Neuronal stem cell (in vitro differentiated cells): ENCODE data around the gene UNK.
A peak's percentile ranks its signal among the peaks of the same experiment; 100 is the strongest.

Experiments used
- DNase-seq: peaks from one replicate; pipeline ENCODE4 v3.0.0-alpha.2; 2013; ENCODE audit warnings: low spot score
- H2AFZ ChIP-seq: one replicate; pipeline ENCODE4 v1.6.1; 2013; ENCODE audit warnings: mild to moderate bottlenecking, low read length, inconsistent platforms
- H2AK5ac ChIP-seq: 2 replicates; pipeline ENCODE4 v1.6.1; 2013; ENCODE audit warnings: low read depth, mild to moderate bottlenecking, inconsistent platforms, low read length, moderate library complexity, mixed read lengths
- H2BK120ac ChIP-seq: 2 replicates; pipeline ENCODE4 v1.6.1; 2013; ENCODE audit warnings: low read depth, mild to moderate bottlenecking, inconsistent platforms, low read length, moderate library complexity, mixed read lengths
- H2BK12ac ChIP-seq: one replicate; pipeline ENCODE4 v1.6.1; 2013; ENCODE audit warnings: low read length, inconsistent platforms
- H2BK15ac ChIP-seq: 2 replicates; pipeline ENCODE4 v1.6.1; 2013; ENCODE audit warnings: mild to moderate bottlenecking, low read length, inconsistent platforms, mixed read lengths
- H2BK5ac ChIP-seq: one replicate; pipeline ENCODE4 v1.6.1; 2013; ENCODE audit warnings: inconsistent platforms, mild to moderate bottlenecking, low read length, moderate library complexity
- H3K14ac ChIP-seq: one replicate; pipeline ENCODE4 v1.6.1; 2013; ENCODE audit warnings: low read length, inconsistent platforms
- H3K18ac ChIP-seq: 2 replicates; pipeline ENCODE4 v1.6.1; 2013; ENCODE audit warnings: low read length, inconsistent platforms
- H3K23ac ChIP-seq: 2 replicates; pipeline ENCODE4 v1.6.1; 2013; ENCODE audit warnings: low read depth, mild to moderate bottlenecking, mixed read lengths, low read length, inconsistent platforms; ENCODE audit not compliant: poor library complexity
- H3K27ac ChIP-seq: replicated peaks from 3 replicates; pipeline ENCODE4 v1.5.1; 2013; ENCODE audit warnings: low read length, inconsistent platforms
- H3K27me3 ChIP-seq, 3 experiments: 2 replicates each; pipeline ENCODE4 v1.6.1; 2013; ENCODE audit warnings: low read length in 3 of 3, mild to moderate bottlenecking in 2 of 3, inconsistent platforms in 1 of 3, low read depth in 1 of 3, mixed read lengths in 1 of 3, moderate library complexity in 1 of 3; ENCODE audit not compliant: control insufficient read depth in 3 of 3, insufficient read depth in 3 of 3
- H3K36me3 ChIP-seq, 2 donors: replicated peaks in 1 of 2; 2 replicates each; pipeline ENCODE4 v1.6.1; 2013; ENCODE audit warnings: low read length in 2 of 2; ENCODE audit not compliant: control insufficient read depth in 2 of 2, insufficient read depth in 2 of 2
- H3K4ac ChIP-seq: 2 replicates; pipeline ENCODE4 v1.6.1; 2013; ENCODE audit warnings: inconsistent platforms, mild to moderate bottlenecking, low read length, moderate library complexity
- H3K4me1 ChIP-seq, 2 donors: 1 replicate in 1 of 2; 2 replicates in 1 of 2; pipeline ENCODE4 v1.6.1; 2013; ENCODE audit warnings: low read length in 2 of 2, low read depth in 1 of 2; ENCODE audit not compliant: control insufficient read depth in 2 of 2, insufficient read depth in 1 of 2
- H3K4me2 ChIP-seq: one replicate; pipeline ENCODE4 v1.6.1; 2013; ENCODE audit warnings: mild to moderate bottlenecking, low read length, inconsistent platforms; ENCODE audit not compliant: insufficient read depth, poor library complexity, severe bottlenecking
- H3K4me3 ChIP-seq, 2 donors: 2 replicates each; pipeline ENCODE4 v1.5.1; 2013; ENCODE audit warnings: low read length in 2 of 2, mild to moderate bottlenecking in 2 of 2, inconsistent platforms in 1 of 2, moderate library complexity in 1 of 2
- H3K79me1 ChIP-seq: one replicate; pipeline ENCODE4 v1.6.1; 2013; ENCODE audit warnings: low read depth, mild to moderate bottlenecking, inconsistent platforms, low read length, moderate library complexity
- H3K9ac ChIP-seq: one replicate; pipeline ENCODE4 v1.6.1; 2013; ENCODE audit warnings: mild to moderate bottlenecking, low read depth, low read length, inconsistent platforms; ENCODE audit not compliant: poor library complexity
- H3K9me3 ChIP-seq, 2 donors: replicated peaks in 1 of 2; 2 replicates each; pipeline versions ENCODE3 to v1.6.1; 2013; ENCODE audit warnings: low read length in 2 of 2, mild to moderate bottlenecking in 2 of 2, inconsistent platforms in 1 of 2, low read depth in 1 of 2, mixed read lengths in 1 of 2, moderate library complexity in 1 of 2; ENCODE audit not compliant: control insufficient read depth in 2 of 2, insufficient read depth in 1 of 2
- H4K8ac ChIP-seq: one replicate; pipeline ENCODE4 v1.6.1; 2013; ENCODE audit warnings: low read depth, mild to moderate bottlenecking, inconsistent platforms, low read length, moderate library complexity
- H4K91ac ChIP-seq: one replicate; pipeline ENCODE4 v1.6.1; 2013; ENCODE audit warnings: low read length, low read depth, mild to moderate bottlenecking, inconsistent platforms; ENCODE audit not compliant: poor library complexity
- WGBS, 2 donors: extraction: QIAGEN DNeasy Blood & Tissue Kit; methylation state at CpG; one replicate each; pipeline ENCODE4 v1.1.7; 2013; ENCODE audit warnings: missing lambda C conversion rate in 2 of 2, mixed read lengths in 1 of 2; ENCODE audit not compliant: insufficient read length in 2 of 2, insufficient replicate concordance in 1 of 2; ENCODE audit errors: extremely low coverage in 2 of 2; 5-methylcytosine and 5-hydroxymethylcytosine counted together

UNK gene

DNA sequence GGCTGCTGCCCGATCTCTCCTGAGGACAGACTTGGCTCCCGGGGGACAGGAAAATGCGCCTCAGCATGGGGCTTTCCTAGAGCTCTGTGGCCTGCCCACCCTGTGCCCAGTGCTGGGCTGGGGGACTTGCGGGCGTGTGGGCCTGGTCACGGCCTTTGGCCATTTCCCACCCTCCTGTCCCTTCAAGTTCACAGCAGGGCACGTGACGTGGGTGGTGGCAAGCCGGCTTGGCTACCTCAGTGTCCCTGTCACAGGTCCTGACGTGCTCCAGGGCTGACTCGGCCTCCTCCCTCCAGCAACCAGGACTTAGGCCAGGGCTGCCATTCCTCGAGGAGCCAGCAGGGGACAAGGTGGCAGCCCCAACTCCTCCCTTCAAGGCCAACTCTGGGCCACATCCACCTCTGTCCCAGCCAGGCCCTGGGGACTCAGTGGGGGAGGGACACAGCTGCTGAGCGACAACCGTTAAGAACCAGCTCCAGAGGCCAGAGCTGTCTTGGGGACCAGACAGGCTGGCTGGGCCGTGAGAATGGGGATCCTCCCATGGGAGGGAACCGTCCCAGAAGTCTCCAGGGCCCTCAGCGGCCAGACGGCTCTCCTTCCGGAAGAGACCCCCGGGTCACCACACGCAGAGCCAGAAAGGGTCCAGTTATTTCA, 60.6 kb downstream of the UNK start:
- peak overlapping the region; percentile 92 for H3K18ac ChIP-seq
- no peak overlapping the region for H2BK12ac ChIP-seq
- H3K9me3 ChIP-seq: no peaks in the 10 kb centered on the region
- peaks cover 32 to 42% of the 10 kb centered on the region in 2 donors for H3K36me3 ChIP-seq
- peak overlapping the region; percentile 64 for H3K9ac ChIP-seq
- peak; percentile 59 for DNase-seq
- peaks cover 5 to 6% of the 10 kb centered on the region in 2 donors for H3K4me1 ChIP-seq
- peak overlapping the region; percentile 16 for H2AK5ac ChIP-seq
- H3K79me1 ChIP-seq: no peaks in the 10 kb centered on the region
- no peaks in the 10 kb centered on the region for H3K27me3 ChIP-seq
- no CpG with 5 or more reads among the region's 21 CpGs for WGBS, 2 donors
- H3K4me2 ChIP-seq: no peak overlapping the region
- H3K23ac ChIP-seq: peak overlapping the region; percentile 86
- H2BK5ac ChIP-seq: no peak overlapping the region
- H2AFZ ChIP-seq: no peak overlapping the region
- H3K4me3 ChIP-seq: peak overlapping the region in 1 of 2 donors; percentile 12
- H2BK15ac ChIP-seq: no peak overlapping the region
- H3K4ac ChIP-seq: no peak overlapping the region
- no peak overlapping the region for H3K14ac ChIP-seq
- no peak overlapping the region for H4K91ac ChIP-seq
- H3K27ac ChIP-seq: no peak overlapping the region
- H2BK120ac ChIP-seq: no peak overlapping the region
- no peak overlapping the region for H4K8ac ChIP-seq

DNA sequence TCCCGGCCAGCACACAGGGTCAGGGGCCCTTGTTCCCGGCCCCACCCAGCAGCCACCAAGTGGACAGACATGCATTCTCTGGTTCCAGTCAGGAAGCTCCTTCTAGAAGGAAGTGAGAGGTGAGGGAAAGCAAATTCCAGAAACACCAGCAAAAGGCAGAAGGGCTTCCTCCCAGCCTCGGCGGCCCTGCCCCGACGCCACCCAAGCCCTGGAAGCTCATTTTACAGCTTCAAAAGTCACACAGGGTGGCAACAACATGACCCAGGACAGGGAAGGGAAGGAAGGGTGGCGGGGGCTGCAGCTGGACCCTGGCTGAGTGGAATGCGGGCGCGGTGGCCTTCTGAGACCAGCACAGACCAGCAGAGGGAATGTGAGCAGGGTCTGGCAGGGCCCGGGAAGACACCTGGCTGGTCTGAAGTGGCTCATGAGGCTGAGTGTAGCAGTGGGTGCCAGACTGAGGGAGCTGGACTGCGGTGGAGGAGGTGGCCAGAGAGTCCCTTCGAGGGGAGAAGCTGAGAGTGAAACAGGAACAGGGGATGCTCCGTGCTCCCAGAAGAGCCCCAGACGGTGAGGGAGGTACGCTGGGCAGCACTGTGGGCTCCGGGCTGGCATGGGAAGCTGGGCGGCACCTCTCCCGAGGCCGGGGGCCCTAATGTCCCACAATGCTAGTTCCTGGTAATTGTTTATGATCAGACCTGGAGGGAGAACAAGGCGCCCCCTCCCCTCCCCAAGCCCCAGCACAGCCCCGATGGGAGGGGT, 61.5 kb downstream of the UNK start:
- Histone ChIP-seq H3K4me1 (peaks cover 5 to 6% of the 10 kb centered on the region in 2 donors), H3K79me1 (no peaks in the 10 kb centered on the region), H3K4ac (no peak overlapping the region), H2BK12ac (no peak overlapping the region), H3K18ac (no peak overlapping the region), H2AFZ (no peak overlapping the region), H3K4me2 (no peak overlapping the region), H3K36me3 (peaks cover 37 to 51% of the 10 kb centered on the region in 2 donors), H2AK5ac (no peak overlapping the region), H4K91ac (no peak overlapping the region), H3K4me3 (no peak overlapping the region), H2BK5ac (peak overlapping the region; percentile 87), H4K8ac (peak overlapping the region; percentile 96), H2BK15ac (no peak overlapping the region), H2BK120ac (no peak overlapping the region), H3K9me3 (no peaks in the 10 kb centered on the region), H3K27ac (no peak overlapping the region), H3K9ac (peak overlapping the region; percentile 44), H3K14ac (no peak overlapping the region), H3K27me3 (no peaks in the 10 kb centered on the region), H3K23ac (no peak overlapping the region)
- no peak for DNase-seq
- WGBS, 2 donors: no CpG with 5 or more reads among the region's 22 CpGs

DNA sequence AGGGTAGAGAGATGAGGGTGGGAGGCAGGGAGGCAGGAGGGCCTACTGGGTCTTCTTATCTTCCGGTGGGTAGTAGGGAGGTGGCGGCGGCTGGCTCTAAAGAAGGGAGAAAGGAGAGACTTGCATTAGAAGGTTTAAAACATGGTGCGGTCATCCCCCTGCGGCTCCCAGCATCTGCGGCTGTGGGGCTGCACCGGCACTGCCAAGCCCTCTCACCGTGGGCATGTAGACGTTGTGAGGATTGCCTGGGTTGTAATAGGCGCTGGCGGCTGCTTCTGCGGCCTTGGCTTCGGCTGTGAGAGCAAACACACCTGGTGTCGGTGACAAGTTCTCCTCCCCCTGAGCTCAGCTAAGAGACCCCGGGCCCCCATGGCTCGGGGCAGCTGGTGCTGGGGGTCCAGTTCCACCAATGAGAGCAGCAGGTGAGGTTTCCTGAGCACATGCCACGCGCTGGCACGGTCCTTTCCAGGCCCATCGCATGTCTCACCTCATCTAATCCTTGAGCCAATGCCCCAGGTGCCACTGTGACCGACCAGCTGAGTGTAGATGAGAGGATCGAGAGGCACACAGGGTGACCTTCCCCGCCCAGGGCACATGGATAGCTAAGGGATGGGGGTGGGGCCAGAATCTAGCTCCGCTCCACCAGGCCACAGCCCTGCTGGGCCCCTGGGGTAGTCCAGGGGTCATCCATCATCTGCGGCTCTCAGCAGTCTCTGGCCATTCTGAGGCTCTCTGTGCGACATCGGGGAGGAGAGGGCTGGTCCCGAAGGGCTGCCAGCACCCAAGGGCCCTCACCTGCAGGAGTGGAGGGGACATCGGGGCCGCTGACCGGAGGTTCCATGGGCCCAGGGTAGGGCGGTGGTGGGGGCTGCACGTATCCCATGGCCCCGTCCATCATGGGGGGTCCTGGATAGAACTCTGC, 62.3 kb downstream of the UNK start:
- H3K9me3 ChIP-seq: no peaks in the 10 kb centered on the region
- H3K23ac ChIP-seq: peak overlapping the region; percentile 73
- no peak overlapping the region for H4K91ac ChIP-seq
- no peaks in the 10 kb centered on the region for H3K79me1 ChIP-seq
- no peak overlapping the region for H3K4me2 ChIP-seq
- H2AFZ ChIP-seq: no peak overlapping the region
- no peak overlapping the region for H3K27ac ChIP-seq
- H3K4me1 ChIP-seq: peaks cover 5 to 6% of the 10 kb centered on the region in 2 donors
- no peak overlapping the region for H3K4ac ChIP-seq
- H2BK5ac ChIP-seq: peak overlapping the region; percentile 87
- no peak overlapping the region for H2BK15ac ChIP-seq
- no peak overlapping the region for H3K18ac ChIP-seq
- no peak overlapping the region for H2AK5ac ChIP-seq
- WGBS, 2 donors: no CpG with 5 or more reads among the region's 34 CpGs
- peaks cover 37 to 56% of the 10 kb centered on the region in 2 donors for H3K36me3 ChIP-seq
- H3K27me3 ChIP-seq: no peaks in the 10 kb centered on the region
- no peak overlapping the region for H4K8ac ChIP-seq
- H2BK12ac ChIP-seq: no peak overlapping the region
- H3K4me3 ChIP-seq: no peak overlapping the region
- H2BK120ac ChIP-seq: no peak overlapping the region
- DNase-seq: no peak
- no peak overlapping the region for H3K14ac ChIP-seq
- peak overlapping the region; percentile 44 for H3K9ac ChIP-seq
